HEK293T (cell line): ENCODE data around the gene INPP5E.

Source experiments
- BHLHE40 ChIP-seq: fragments of 450-650 bp; IDR thresholded peaks from 2 replicates; pipeline ENCODE4 v1.6.1; 2016; ENCODE audit warnings: mild to moderate bottlenecking, moderate library complexity, borderline replicate concordance
- FOXK2 ChIP-seq: fragments of 450-650 bp; IDR thresholded peaks from 2 replicates; pipeline ENCODE4 v1.6.1; 2016; ENCODE audit warnings: mild to moderate bottlenecking
- NFRKB ChIP-seq: fragments of 450-650 bp; IDR thresholded peaks from 2 replicates; pipeline ENCODE4 v1.6.1; 2016; ENCODE audit warnings: mild to moderate bottlenecking, moderate library complexity

- TF ChIP-seq NFRKB: no peak
- no peak for TF ChIP-seq FOXK2
- no peak for TF ChIP-seq BHLHE40
These were observed 19.8 kb upstream of the INPP5E start for GRCh38 chr9:136459425-136459824.
